ENCODE data around the gene MRPS34. TPM values are rescaled to one million over a fixed set of nuclear protein-coding genes. Genes with fewer than 3 reads are reported as not detected.

Gene MRPS34
- total RNA-seq, 2 experiments from 2014 or later = 146 to 175 TPM

DNA sequence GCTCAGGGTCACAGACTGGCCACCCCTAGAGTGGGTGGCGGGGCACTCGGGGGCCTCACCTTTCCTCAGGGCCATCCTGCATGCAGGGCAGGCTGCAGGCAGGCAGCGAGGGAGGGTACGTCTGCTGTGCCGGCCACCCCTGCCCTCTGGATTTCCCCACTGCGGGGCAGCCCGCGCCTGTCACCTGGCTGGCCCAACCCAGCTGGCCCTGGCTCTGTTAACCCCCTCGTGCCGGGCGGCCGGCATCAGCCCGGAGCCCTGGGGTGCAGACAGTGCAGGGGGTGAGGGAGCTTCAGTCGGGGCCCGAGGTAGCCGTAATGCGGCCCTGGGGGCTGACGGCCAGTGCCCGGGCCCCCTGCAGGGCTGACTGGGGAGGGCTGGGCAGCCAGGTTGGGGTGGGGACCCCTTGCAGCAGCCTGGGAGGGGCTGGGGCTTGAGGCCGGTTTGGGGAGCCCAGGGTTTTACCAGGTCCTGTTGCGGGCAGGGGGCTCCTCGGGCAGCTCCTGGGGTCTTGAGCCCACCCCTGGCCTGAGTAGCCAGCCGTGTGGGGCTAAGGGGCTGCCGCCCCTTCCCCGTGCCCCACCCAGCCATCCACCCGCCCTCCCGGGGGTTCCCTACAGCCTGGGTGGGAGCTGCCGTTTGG is 20.8 kb upstream of the MRPS34 start, which contains the start of gene IGFALS:
TSS of gene IGFALS (minus strand) at position 128 of the 643 bp plus-strand sequence. CDS start at position 75, 53 bp downstream.
- no peak within 1 kb of the TSS for H3K4me3 Mint-ChIP-seq
- DNase-seq = no peak
- no peaks in the 10 kb centered on the region for H3K27me3 Mint-ChIP-seq
- no peaks in the 10 kb centered on the region for H3K4me1 Mint-ChIP-seq
- CTCF ChIA-PET = no interaction called here
- peaks cover 2% of the 10 kb centered on the region for H3K9me3 Mint-ChIP-seq (ENCODE audit: low read depth)
- H3K36me3 Mint-ChIP-seq (ENCODE audit: low read depth) = peaks cover 12% of the 10 kb centered on the region
- no peak within 1 kb of the TSS for H3K27ac Mint-ChIP-seq
- POLR2A ChIA-PET = no interaction called here
- intact Hi-C loops (cut with DNase I, micrococcal nuclease) = no loop called here
- ATAC-seq = no peak

DNA sequence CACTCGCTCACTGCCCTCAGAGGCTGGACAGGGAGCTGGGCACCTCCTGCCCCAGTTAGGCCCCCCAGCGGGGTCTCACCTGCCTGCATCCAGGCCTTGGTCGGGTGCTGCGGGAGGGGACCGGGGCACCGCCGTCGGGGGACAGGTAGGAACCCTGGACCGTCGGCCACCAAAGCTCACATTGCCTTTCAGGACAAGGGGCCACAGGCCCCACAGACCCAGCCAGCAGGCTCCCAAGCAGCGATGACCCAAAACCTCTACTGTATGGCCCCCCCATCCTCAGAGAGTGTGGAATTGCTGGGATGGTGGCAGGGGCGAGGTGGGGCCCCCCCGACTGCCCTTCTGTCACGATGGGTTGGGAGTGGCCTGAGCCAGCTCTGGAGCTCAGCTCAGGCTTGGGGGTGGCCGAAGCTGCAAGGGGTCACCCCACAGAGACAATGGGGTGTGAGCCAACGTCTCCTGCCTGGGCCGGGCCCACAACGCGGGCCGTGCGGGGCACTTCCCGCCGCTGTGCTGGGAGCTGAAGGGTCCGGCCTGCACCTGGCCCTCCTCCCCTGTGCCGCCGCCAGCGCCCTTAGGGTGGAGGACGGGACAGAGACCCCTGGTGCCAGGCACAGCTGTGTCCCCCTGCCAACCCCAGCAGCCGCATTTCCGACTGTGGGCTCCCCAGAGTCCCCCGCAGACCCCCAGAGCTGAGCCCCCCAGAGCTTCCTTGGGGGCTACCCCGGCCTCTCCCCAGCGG is 20.1 kb upstream of the MRPS34 start:
- ATAC-seq (no peak), DNase-seq (no peak)
- Mint-ChIP-seq H3K27me3 (no peaks in the 10 kb centered on the region), H3K27ac (no peak overlapping the region), H3K36me3 (ENCODE audit: low read depth) (peaks cover 12% of the 10 kb centered on the region), H3K9me3 (ENCODE audit: low read depth) (peaks cover 2% of the 10 kb centered on the region), H3K4me1 (no peaks in the 10 kb centered on the region), H3K4me3 (no peak overlapping the region)
- POLR2A ChIA-PET = no interaction called here
- intact Hi-C loops (cut with DNase I, micrococcal nuclease) = no loop called here
- CTCF ChIA-PET = no interaction called here

DNA sequence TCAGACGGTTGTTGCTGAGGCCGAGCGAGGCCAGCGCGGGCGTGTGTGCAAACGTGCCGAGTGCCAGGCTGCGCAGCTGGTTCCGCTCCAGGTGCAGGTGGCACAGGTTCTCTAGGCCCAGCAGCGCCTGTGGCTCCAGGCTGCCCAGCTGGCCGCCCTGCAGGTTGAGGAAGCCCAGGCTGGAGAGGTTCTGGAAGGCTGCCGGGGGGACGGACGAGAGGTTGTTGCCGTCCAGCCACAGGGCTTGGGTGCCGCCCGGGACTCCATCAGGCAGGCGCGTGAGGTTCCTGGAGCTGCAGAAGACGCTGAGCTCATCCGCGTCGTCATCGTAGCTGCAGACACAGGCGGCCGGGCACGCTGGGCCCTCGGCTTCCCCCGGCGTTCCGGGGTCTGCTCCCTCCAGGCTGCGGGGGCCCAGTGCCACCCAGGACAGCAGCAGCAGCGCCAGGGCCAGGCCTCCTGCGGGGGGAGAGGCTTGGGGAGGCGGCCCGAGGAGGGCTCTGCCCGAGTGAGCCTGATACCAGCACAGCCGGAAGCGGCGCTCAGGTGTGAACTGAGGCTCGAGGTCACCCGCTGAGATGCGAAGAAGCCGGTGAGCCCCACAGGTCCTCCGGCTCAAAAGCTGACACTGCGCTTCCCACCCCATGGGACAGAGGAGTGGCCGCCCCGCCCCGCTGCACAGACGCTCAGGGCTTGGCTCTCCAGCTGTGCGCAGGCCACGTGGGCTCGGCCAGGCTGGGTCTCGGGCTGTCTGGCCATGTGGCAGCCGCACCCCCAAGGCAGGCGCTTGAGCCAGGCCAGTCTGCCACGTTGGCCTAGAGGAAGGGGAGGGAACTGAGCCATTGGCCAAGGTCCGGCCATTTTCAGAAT is 19.2 kb upstream of the MRPS34 start:
- H3K27ac Mint-ChIP-seq = no peak overlapping the region
- H3K4me1 Mint-ChIP-seq = no peaks in the 10 kb centered on the region
- ATAC-seq = no peak
- H3K27me3 Mint-ChIP-seq = no peaks in the 10 kb centered on the region
- H3K4me3 Mint-ChIP-seq = no peak overlapping the region
- peaks cover 10% of the 10 kb centered on the region for H3K36me3 Mint-ChIP-seq (ENCODE audit: low read depth)
- ChIA-PET CTCF (no interaction called here), POLR2A (no interaction called here)
- H3K9me3 Mint-ChIP-seq (ENCODE audit: low read depth) = peaks cover 1% of the 10 kb centered on the region
- no peak for DNase-seq
- intact Hi-C loops (cut with DNase I, micrococcal nuclease) = no loop called here

DNA sequence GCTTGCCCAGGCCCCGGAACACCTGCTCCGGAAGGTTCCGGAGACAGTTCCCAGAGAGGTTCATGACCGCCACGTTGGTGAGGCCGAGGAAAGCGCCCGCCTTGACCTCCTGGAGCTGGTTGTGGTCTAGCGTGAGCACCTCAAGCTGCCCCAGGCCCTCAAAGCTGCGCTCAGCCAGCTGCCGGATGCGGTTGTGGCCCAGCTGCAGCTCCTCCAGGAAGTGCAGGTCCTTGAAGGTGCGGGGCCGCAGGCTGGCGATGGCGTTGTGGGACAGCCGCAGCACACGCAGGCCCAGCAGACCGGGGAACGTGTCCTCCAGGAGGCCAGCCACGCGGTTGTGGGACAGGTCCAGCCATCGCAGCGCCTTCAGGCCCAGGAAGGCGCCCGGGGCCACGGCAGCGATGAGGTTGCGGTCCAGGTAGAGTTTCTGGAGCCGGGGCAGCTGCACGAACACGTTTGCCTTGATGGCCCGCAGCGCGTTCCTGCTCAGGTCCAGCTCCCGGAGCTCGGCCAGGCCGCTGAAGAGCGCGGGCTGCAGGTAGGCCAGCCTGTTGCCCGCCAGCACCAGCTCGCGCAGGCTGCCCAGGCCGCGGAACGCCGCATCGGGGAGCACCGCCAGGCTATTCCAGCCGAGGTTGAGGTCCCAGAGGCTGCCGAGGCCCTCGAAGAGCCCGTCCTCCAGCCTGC is 18.5 kb upstream of the MRPS34 start:
- no peak overlapping the region for H3K27ac Mint-ChIP-seq
- H3K9me3 Mint-ChIP-seq (ENCODE audit: low read depth) = no peaks in the 10 kb centered on the region
- POLR2A ChIA-PET = interaction anchor here (1.2 kb wide), 1 partner anchor 8 kb away, joined by 3 read pairs; the partner anchor contains the start of gene NUBP2
- H3K27me3 Mint-ChIP-seq = no peaks in the 10 kb centered on the region
- intact Hi-C loops (cut with DNase I, micrococcal nuclease) = no loop called here
- no peak for ATAC-seq
- CTCF ChIA-PET = no interaction called here
- H3K4me3 Mint-ChIP-seq = no peak overlapping the region
- H3K4me1 Mint-ChIP-seq = no peaks in the 10 kb centered on the region
- DNase-seq = no peak
- peaks cover 5% of the 10 kb centered on the region for H3K36me3 Mint-ChIP-seq (ENCODE audit: low read depth)

DNA sequence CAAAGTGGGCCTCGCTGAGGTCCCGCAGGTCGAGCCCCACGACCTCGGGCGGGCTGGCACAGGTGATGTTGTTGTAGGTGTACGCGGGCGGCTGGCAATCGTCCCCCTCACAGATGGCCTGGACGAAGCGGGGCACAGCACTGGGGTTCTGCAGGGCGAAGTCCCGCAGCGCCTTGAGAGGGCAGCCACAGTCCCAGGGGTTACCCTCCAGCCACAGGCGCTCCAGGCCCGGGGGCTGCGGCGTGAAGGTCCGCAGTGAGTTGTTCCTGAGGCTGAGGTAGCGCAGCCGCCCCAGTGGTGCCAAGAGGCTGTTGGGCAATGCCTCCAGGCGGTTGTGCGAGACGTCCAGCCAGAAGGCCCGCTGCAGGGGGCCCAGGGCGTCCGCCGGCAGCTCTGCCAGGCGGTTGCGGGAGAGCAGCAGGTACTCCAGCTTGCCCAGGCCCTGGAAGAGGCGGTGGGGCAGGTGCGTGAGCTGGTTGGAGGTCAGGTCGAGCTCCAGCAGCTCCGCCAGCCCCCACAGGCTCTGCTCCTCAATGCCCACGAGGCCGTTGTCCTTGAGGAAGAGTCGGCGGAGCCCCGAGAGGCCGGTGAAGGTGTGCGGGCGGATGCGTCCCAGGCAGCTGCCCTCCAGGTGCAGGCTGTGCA is 17.8 kb upstream of the MRPS34 start:
- Mint-ChIP-seq H3K27ac (no peak overlapping the region), H3K4me3 (no peak overlapping the region), H3K36me3 (ENCODE audit: low read depth) (peaks cover 5% of the 10 kb centered on the region), H3K27me3 (no peaks in the 10 kb centered on the region), H3K4me1 (no peaks in the 10 kb centered on the region), H3K9me3 (ENCODE audit: low read depth) (no peaks in the 10 kb centered on the region)
- ChIA-PET POLR2A (interaction anchor here (1.2 kb wide), 1 partner anchor 8 kb away, joined by 3 read pairs; the partner anchor contains the start of gene NUBP2), CTCF (no interaction called here)
- DNase-seq (no peak), ATAC-seq (no peak)
- intact Hi-C loops (cut with DNase I, micrococcal nuclease) = no loop called here

DNA sequence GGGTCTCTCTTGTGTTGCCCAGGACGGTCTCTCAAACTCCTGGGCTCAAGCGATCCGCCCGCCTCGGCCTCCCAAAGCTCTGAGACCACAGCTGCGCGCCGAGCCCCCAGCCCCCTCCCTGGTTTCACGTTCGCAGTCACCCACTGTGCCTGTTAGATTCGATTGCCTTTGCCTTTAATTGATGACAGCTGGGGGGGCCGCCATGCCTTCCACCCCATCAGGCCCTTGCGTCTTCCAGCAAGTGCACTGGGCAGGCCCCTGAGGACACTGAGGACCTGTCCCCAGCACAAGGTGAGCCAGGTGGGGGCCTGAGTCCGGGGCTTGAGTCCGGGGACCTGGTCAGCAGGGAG is 17.3 kb upstream of the MRPS34 start:
- Mint-ChIP-seq H3K27ac (no peak overlapping the region), H3K4me3 (no peak overlapping the region), H3K4me1 (peaks cover 2% of the 10 kb centered on the region), H3K36me3 (ENCODE audit: low read depth) (peaks cover 5% of the 10 kb centered on the region), H3K27me3 (no peaks in the 10 kb centered on the region), H3K9me3 (ENCODE audit: low read depth) (no peaks in the 10 kb centered on the region)
- CTCF ChIA-PET = no interaction called here
- POLR2A ChIA-PET = no interaction called here
- intact Hi-C loops (cut with DNase I, micrococcal nuclease) = no loop called here
- DNase-seq (no peak), ATAC-seq (no peak)

DNA sequence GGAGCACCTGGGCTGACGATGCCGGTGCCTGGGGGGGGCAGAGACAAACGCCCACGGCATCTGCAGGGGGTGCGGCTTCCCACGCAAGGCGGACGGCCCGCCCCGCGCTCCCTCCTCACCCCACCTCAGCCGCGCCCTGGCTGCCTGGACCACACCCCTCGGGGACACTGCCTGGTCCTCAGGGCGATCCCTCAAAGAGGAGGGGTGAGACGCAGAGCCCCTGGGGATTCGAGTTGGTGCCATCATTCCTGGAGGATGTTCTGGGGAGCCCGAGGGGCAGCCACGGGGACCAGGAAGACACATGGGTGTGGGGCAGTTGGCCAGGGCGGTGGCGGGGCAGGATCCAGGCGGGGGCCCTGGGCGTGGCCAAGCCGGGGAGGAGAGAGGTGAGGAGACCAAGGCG is 16.7 kb upstream of the MRPS34 start:
- no peaks in the 10 kb centered on the region for H3K9me3 Mint-ChIP-seq (ENCODE audit: low read depth)
- ChIA-PET CTCF (no interaction called here), POLR2A (no interaction called here)
- DNase-seq (no peak), ATAC-seq (no peak)
- H3K4me3 Mint-ChIP-seq = no peak overlapping the region
- peaks cover 5% of the 10 kb centered on the region for H3K36me3 Mint-ChIP-seq (ENCODE audit: low read depth)
- H3K27me3 Mint-ChIP-seq = no peaks in the 10 kb centered on the region
- no peak overlapping the region for H3K27ac Mint-ChIP-seq
- H3K4me1 Mint-ChIP-seq = peaks cover 4% of the 10 kb centered on the region
- intact Hi-C loops (cut with DNase I, micrococcal nuclease) = no loop called here

DNA sequence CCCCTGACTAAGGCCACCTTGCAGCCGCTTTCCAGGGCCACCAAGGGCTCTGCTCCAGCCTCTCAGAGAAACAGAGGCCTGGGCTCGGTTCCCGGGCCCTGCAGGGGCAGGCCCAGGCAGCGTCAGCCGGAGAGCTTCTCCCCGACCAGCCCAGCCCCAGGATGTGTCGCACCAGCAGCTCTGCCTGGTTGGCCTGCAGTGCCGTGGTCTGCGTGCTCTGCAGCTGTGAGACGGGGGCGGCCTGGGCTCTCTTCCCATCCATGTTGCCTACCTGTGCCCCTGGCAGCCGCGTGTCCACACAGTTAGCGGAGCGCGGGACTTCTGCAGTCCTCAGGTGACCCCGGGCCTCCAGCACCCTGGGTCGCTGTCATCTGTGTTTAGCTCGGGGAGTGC is 15.8 kb upstream of the MRPS34 start:
- POLR2A ChIA-PET = no interaction called here
- intact Hi-C loops (cut with DNase I, micrococcal nuclease) = no loop called here
- Mint-ChIP-seq H3K27ac (no peak overlapping the region), H3K27me3 (no peaks in the 10 kb centered on the region), H3K4me1 (peaks cover 8% of the 10 kb centered on the region), H3K36me3 (ENCODE audit: low read depth) (peaks cover 5% of the 10 kb centered on the region), H3K4me3 (no peak overlapping the region), H3K9me3 (ENCODE audit: low read depth) (no peaks in the 10 kb centered on the region)
- CTCF ChIA-PET = no interaction called here
- ATAC-seq (no peak), DNase-seq (no peak)

DNA sequence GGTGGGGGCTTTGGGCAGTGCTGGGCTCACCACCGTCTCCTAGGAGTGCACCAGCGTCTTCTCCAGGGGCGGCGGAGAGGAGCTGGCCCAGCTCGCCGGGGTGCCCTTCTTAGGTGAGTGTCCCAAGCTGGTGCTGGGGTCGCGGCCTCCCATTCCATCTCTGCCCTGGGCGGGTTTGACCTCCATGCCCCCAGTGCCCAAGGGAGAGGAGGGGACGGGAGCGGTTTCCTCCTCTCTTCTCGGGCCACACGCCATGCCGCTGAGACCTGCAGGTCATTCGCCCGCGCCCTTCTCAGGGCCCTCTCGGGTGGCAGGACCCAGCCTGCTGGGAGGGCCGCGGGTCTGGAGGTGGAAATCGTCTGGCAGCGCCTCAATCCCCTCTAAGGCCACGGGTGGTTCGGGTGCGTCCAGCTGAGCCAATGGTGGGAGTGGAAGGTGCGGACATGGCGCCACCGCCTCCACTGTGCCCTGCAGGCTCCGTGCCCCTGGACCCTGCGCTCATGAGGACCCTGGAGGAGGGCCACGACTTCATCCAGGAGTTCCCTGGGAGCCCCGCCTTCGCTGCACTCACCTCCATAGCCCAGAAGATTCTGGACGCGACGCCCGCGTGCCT is 15.3 kb upstream of the MRPS34 start:
- H3K27ac Mint-ChIP-seq = no peak overlapping the region
- DNase-seq = no peak
- ChIA-PET POLR2A (no interaction called here), CTCF (no interaction called here)
- H3K9me3 Mint-ChIP-seq (ENCODE audit: low read depth) = no peaks in the 10 kb centered on the region
- intact Hi-C loops (cut with DNase I, micrococcal nuclease) = no loop called here
- H3K36me3 Mint-ChIP-seq (ENCODE audit: low read depth) = peaks cover 8% of the 10 kb centered on the region
- H3K4me3 Mint-ChIP-seq = no peak overlapping the region
- ATAC-seq = no peak
- H3K27me3 Mint-ChIP-seq = no peaks in the 10 kb centered on the region
- peaks cover 13% of the 10 kb centered on the region for H3K4me1 Mint-ChIP-seq

DNA sequence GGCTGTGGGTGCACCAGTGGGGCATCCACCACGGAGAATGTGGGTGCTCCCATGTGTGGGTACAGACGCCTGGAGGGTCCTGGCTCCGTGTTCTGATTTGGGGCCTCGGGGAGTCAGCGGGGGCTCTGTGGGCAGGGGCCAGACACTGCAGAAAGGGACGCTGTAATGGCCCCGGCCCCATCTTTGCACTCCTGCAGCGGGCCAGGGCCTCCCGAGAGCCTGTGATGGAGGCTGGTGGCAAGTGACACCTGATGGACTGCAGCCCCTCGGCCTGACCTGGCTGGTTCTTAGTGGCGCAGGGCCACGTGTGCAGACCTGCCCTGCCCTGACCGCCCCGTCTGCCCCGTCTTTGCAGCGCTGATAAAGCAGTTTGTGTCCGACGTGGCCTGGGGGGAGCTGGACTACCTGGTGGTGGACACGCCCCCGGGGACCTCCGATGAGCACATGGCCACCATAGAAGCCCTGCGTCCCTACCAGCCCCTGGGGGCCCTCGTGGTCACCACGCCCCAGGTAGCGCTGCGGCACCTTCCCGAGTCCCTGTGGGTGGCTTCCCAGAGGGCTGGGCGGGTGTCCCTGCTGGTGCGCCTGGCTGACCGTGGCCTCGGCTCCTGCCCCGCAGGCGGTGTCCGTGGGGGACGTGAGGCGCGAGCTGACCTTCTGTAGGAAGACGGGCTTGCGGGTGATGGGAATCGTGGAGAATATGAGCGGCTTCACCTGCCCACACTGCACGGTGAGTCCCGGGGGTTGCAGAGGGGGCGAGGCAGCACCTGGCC is 14.6 kb upstream of the MRPS34 start:
- no peak for DNase-seq
- Mint-ChIP-seq H3K27me3 (no peaks in the 10 kb centered on the region), H3K27ac (no peak overlapping the region), H3K9me3 (ENCODE audit: low read depth) (no peaks in the 10 kb centered on the region), H3K36me3 (ENCODE audit: low read depth) (peaks cover 8% of the 10 kb centered on the region), H3K4me1 (peaks cover 14% of the 10 kb centered on the region), H3K4me3 (no peak overlapping the region)
- intact Hi-C loops (cut with DNase I, micrococcal nuclease) = no loop called here
- no peak for ATAC-seq
- ChIA-PET CTCF (no interaction called here), POLR2A (no interaction called here)

DNA sequence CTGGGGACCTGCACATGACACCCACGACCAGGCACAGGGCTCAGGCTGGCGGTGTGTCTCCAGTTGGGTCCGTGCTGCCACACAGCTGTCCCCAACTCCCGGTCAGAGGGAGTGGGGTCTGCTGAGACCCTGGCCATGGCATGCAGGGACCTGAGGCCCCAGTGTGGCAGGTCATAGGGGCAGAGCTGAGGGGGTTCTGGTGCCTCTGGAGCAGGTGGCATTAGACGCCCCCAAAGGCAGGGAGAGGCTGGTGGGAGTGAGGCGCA is 14.1 kb upstream of the MRPS34 start:
- H3K27ac Mint-ChIP-seq = no peak overlapping the region
- POLR2A ChIA-PET = no interaction called here
- DNase-seq = no peak
- ATAC-seq = no peak
- CTCF ChIA-PET = no interaction called here
- H3K4me1 Mint-ChIP-seq = peaks cover 14% of the 10 kb centered on the region
- peaks cover 8% of the 10 kb centered on the region for H3K36me3 Mint-ChIP-seq (ENCODE audit: low read depth)
- no peaks in the 10 kb centered on the region for H3K27me3 Mint-ChIP-seq
- H3K9me3 Mint-ChIP-seq (ENCODE audit: low read depth) = no peaks in the 10 kb centered on the region
- no peak overlapping the region for H3K4me3 Mint-ChIP-seq
- intact Hi-C loops (cut with DNase I, micrococcal nuclease) = no loop called here
